AG04449 (cell line): ENCODE measurements around the gene SLC5A10.

Experiments used
- CTCF ChIA-PET: fragments of 350-600 bp; formaldehyde crosslinking; extraction: SDS; loops from one replicate; lab custom pipeline; 2021; ENCODE audit warnings: antibody characterized with exemption; lab: Yijun Ruan, JAX
- POLR2A ChIA-PET: fragments of 400-600, 350-600 bp; formaldehyde crosslinking; extraction: SDS; loops from one replicate; lab custom pipeline; 2020; ENCODE audit warnings: antibody characterized with exemption, inconsistent platforms; lab: Yijun Ruan, JAX
- DNase-seq: peaks from one replicate; pipeline ENCODE4 v3.0.0-alpha.2; 2010; ENCODE audit warnings: low read depth, low spot score
- H3K4me3 ChIP-seq: 2 replicates; pipeline ENCODE4 v1.5.1; 2011; ENCODE audit warnings: low read depth, mild to moderate bottlenecking, control low read depth, low read length
- TF ChIP-seq, protein P1 (sequence below): IDR thresholded peaks from one replicate; pipeline ENCODE4 v1.5.1; 2011; ENCODE audit warnings: mild to moderate bottlenecking, moderate library complexity, low read length, control low read depth, inconsistent platforms; ENCODE audit not compliant: insufficient read depth; ENCODE audit errors: missing control alignments

Gene SLC5A10

GRCh38 chr17:18976201-18976600, 24.2 kb downstream of the SLC5A10 start:
- ChIA-PET POLR2A (no interaction called here), CTCF (interaction anchor here (11.8 kb wide), 1 partner anchor 13 kb away, joined by 113 read pairs; no protein-coding TSS in a partner anchor)
- no peak for DNase-seq
- H3K4me3 ChIP-seq: no peak overlapping the region
- TF ChIP-seq, protein P1, sequence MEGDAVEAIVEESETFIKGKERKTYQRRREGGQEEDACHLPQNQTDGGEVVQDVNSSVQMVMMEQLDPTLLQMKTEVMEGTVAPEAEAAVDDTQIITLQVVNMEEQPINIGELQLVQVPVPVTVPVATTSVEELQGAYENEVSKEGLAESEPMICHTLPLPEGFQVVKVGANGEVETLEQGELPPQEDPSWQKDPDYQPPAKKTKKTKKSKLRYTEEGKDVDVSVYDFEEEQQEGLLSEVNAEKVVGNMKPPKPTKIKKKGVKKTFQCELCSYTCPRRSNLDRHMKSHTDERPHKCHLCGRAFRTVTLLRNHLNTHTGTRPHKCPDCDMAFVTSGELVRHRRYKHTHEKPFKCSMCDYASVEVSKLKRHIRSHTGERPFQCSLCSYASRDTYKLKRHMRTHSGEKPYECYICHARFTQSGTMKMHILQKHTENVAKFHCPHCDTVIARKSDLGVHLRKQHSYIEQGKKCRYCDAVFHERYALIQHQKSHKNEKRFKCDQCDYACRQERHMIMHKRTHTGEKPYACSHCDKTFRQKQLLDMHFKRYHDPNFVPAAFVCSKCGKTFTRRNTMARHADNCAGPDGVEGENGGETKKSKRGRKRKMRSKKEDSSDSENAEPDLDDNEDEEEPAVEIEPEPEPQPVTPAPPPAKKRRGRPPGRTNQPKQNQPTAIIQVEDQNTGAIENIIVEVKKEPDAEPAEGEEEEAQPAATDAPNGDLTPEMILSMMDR: no peak

DNA sequence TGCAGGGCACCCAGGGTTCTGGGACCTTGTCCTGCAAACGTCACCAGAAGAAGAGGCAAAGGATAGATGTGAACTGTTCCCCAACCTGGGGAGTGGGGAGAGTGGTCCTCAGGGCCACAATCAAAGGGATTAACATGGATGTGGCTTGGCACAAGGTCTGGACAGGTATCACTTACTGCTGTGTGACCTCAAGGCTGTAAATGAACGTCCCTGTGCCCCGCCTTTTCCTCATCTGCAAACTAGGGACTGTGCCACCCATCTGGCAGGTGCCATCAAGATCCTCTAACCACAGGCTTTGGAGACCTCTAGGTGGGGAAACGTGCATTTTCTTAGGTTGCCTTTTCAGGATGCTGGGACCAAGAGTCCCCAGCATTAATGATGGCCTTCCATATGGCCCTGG, 25.1 kb downstream of the SLC5A10 start:
- ChIA-PET POLR2A (no interaction called here), CTCF (interaction anchor here (11.8 kb wide), 1 partner anchor 14 kb away, joined by 113 read pairs; no protein-coding TSS in a partner anchor)
- DNase-seq: no peak
- TF ChIP-seq, protein P1: no peak
- no peak overlapping the region for H3K4me3 ChIP-seq

DNA sequence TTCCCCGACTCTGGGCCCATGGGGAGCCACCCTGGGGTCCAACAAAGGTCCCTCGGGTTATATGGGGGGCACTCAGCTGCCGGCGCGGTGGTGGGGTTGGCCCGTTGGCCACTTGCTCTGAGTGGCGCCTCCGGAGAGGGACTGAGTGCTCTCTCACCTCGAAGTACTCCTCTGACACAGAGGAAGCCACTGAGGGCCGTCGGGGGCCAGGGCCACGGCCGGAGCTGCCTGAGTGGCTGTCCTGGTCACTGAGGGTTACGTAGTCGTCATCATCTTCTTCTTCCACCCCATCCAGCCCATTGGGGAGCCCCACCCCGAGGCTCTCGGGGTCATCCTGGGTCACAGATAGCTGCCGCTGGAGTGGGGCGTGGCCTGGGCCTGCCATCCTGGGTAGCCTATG, 25.7 kb downstream of the SLC5A10 start:
- ChIA-PET CTCF (interaction anchor here (11.8 kb wide), 1 partner anchor 14 kb away, joined by 113 read pairs; no protein-coding TSS in a partner anchor), POLR2A (no interaction called here)
- TF ChIP-seq, protein P1: no peak
- H3K4me3 ChIP-seq: no peak overlapping the region
- DNase-seq: no peak

- ChIA-PET CTCF (interaction anchor here (11.8 kb wide), 1 partner anchor 15 kb away, joined by 113 read pairs; no protein-coding TSS in a partner anchor), POLR2A (no interaction called here)
- H3K4me3 ChIP-seq: no peak overlapping the region
- DNase-seq: no peak
- TF ChIP-seq, protein P1: no peak
Measured at GRCh38 chr17:18978050-18978449, 26.1 kb downstream of the SLC5A10 start.

DNA sequence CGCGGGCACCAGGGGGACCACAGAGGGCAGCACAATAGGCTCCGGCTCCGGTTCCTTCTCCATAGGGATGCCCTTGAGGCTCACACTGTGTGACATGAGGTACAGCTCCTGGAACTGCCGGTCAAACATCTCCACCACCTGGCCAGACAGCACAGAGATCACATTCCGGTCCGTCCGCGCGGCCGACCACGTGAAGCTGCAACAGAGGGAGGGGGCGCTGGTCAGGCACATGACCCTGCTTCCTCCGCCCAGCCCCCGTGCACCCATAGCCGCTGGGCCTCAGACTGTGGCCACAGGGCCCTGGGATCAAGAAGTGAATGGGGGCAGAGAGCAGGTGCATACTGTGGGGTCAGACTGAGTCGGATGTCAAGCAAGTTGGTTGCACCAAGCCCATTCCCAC, 26.7 kb downstream of the SLC5A10 start:
- ChIA-PET CTCF (interaction anchor here (11.8 kb wide), 1 partner anchor 15 kb away, joined by 113 read pairs; no protein-coding TSS in a partner anchor), POLR2A (no interaction called here)
- TF ChIP-seq, protein P1: no peak
- H3K4me3 ChIP-seq: no peak overlapping the region
- DNase-seq: no peak

DNA sequence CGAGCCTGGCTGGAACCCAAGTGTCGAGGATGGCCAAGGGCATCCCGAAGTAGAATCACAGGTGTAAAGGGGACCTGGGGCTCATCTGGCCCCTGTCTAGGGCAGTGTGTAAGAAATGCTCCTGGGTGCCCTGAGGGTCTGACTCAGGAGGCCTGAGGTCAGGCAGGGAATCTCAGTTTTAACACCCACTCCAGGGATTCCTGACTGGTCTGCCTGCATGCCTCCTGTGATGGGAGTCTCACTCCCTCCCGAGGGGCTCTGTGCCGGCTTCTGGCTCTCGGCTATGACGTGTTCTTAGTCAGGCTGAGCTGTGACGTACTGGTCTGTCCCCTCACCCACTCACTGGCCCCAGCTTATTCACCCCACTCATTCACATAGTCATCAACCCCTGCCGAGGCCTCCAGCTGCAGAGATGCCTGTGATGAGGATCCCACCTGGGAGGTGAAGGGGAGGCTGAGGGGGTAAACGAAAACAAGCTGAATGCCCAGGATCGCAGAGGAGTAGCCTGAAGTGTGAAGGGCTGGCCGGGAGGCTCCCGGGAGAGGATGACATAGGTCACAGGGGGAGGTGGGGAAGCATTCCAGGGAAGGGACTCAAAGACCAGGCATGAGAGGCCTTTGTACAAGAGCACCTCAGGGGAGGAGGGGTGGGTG, 28.8 kb downstream of the SLC5A10 start:
- TF ChIP-seq, protein P1: no peak
- ChIA-PET CTCF (interaction anchor here (11.8 kb wide), 1 partner anchor 18 kb away, joined by 113 read pairs; no protein-coding TSS in a partner anchor), POLR2A (no interaction called here)
- DNase-seq: no peak
- H3K4me3 ChIP-seq: no peak overlapping the region
